HL-60 (cell line): ENCODE measurements around the gene MAEA.

Experiments used
- GABPA ChIP-seq: IDR thresholded peaks from 2 replicates; pipeline ENCODE4 v1.6.1; 2012; ENCODE audit warnings: low read depth
- POLR2AphosphoS5 ChIP-seq: IDR thresholded peaks from 2 replicates; pipeline ENCODE4 v1.6.1; 2012; ENCODE audit warnings: low read depth
- SPI1 ChIP-seq: IDR thresholded peaks from 2 replicates; pipeline ENCODE4 v1.6.1; 2012; ENCODE audit warnings: low read depth, mild to moderate bottlenecking, borderline replicate concordance
- TF ChIP-seq, protein P1 (sequence below): IDR thresholded peaks from 2 replicates; pipeline ENCODE4 v1.6.1; 2012; ENCODE audit warnings: low read depth; ENCODE audit not compliant: insufficient replicate concordance
- TF ChIP-seq, protein P2 (sequence below): IDR thresholded peaks from one replicate; pipeline ENCODE4 v1.5.1; 2011; ENCODE audit warnings: low read length, control low read depth, inconsistent platforms; ENCODE audit not compliant: insufficient read depth

GRCh38 chr4:1329408-1330371, 40.0 kb downstream of the MAEA start:
- TF ChIP-seq, protein P1, sequence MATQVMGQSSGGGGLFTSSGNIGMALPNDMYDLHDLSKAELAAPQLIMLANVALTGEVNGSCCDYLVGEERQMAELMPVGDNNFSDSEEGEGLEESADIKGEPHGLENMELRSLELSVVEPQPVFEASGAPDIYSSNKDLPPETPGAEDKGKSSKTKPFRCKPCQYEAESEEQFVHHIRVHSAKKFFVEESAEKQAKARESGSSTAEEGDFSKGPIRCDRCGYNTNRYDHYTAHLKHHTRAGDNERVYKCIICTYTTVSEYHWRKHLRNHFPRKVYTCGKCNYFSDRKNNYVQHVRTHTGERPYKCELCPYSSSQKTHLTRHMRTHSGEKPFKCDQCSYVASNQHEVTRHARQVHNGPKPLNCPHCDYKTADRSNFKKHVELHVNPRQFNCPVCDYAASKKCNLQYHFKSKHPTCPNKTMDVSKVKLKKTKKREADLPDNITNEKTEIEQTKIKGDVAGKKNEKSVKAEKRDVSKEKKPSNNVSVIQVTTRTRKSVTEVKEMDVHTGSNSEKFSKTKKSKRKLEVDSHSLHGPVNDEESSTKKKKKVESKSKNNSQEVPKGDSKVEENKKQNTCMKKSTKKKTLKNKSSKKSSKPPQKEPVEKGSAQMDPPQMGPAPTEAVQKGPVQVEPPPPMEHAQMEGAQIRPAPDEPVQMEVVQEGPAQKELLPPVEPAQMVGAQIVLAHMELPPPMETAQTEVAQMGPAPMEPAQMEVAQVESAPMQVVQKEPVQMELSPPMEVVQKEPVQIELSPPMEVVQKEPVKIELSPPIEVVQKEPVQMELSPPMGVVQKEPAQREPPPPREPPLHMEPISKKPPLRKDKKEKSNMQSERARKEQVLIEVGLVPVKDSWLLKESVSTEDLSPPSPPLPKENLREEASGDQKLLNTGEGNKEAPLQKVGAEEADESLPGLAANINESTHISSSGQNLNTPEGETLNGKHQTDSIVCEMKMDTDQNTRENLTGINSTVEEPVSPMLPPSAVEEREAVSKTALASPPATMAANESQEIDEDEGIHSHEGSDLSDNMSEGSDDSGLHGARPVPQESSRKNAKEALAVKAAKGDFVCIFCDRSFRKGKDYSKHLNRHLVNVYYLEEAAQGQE = no peak
- TF ChIP-seq, protein P2, sequence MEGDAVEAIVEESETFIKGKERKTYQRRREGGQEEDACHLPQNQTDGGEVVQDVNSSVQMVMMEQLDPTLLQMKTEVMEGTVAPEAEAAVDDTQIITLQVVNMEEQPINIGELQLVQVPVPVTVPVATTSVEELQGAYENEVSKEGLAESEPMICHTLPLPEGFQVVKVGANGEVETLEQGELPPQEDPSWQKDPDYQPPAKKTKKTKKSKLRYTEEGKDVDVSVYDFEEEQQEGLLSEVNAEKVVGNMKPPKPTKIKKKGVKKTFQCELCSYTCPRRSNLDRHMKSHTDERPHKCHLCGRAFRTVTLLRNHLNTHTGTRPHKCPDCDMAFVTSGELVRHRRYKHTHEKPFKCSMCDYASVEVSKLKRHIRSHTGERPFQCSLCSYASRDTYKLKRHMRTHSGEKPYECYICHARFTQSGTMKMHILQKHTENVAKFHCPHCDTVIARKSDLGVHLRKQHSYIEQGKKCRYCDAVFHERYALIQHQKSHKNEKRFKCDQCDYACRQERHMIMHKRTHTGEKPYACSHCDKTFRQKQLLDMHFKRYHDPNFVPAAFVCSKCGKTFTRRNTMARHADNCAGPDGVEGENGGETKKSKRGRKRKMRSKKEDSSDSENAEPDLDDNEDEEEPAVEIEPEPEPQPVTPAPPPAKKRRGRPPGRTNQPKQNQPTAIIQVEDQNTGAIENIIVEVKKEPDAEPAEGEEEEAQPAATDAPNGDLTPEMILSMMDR = no peak
- no peak for TF ChIP-seq POLR2AphosphoS5
- TF ChIP-seq GABPA = no peak
- TF ChIP-seq SPI1 = no peak
